ENCODE data around the gene GLYAT.

Gene GLYAT

GRCh38 chr11:58744988-58745704, 13.4 kb upstream of the GLYAT start:
- no peak overlapping the region for H3K4me3 ChIP-seq (ENCODE audit: control insufficient read depth, low read depth, low read length)
- DNase-seq (ENCODE audit: low read depth), result no peak
- TF ChIP-seq, protein P1, sequence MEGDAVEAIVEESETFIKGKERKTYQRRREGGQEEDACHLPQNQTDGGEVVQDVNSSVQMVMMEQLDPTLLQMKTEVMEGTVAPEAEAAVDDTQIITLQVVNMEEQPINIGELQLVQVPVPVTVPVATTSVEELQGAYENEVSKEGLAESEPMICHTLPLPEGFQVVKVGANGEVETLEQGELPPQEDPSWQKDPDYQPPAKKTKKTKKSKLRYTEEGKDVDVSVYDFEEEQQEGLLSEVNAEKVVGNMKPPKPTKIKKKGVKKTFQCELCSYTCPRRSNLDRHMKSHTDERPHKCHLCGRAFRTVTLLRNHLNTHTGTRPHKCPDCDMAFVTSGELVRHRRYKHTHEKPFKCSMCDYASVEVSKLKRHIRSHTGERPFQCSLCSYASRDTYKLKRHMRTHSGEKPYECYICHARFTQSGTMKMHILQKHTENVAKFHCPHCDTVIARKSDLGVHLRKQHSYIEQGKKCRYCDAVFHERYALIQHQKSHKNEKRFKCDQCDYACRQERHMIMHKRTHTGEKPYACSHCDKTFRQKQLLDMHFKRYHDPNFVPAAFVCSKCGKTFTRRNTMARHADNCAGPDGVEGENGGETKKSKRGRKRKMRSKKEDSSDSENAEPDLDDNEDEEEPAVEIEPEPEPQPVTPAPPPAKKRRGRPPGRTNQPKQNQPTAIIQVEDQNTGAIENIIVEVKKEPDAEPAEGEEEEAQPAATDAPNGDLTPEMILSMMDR (IDR thresholded peaks at IDR 0.05; ENCODE audit: control insufficient read depth, insufficient read depth, low read depth, low read length, missing control alignments), result no peak

DNA sequence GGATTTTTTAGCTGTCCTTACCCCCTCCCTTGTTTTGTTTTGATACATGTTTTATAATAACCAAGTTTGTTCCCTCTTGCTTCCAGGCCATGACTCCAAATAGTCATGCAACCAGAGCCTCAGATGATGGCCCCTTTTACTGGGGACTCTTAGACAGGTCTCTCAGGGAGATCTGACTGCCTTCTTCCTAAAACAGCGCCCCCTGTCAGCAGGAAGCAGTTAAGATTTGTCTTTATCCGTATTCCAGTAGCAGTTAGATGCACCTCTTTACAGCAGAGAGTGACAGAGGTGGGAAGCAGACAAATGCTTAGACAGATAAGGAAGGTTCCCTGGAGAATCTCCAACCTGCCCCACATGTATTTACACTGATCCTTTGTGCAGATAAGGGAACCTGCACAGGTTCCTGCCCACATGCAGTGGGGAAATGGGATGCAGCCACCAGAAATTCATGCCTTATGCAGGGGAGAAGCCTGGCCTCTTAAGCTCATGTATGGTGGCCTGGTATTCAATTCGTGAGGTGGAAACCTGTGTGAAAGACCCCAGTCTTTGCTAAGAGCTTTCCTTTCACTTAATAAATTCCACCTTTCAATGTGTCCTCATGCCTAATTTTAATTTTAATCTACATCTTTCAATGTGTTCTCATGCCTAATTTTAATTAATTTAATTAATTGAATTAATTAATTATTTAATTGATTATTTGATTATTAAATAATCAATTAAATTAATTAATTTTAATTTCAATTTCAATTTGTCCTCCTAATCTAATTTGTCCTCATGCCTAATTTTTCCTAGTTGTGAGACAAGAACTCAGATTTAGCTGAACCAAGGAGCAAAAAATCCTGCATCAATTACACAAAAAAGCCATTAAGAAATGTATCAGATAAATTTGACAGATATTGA, 11.5 kb upstream of the GLYAT start:
- TF ChIP-seq, protein P1 (IDR thresholded peaks at IDR 0.05; ENCODE audit: control insufficient read depth, insufficient read depth, low read depth, low read length, missing control alignments), result peak; percentile 6
- H3K4me3 ChIP-seq (ENCODE audit: control insufficient read depth, low read depth, low read length), result no peak overlapping the region
- no peak for DNase-seq (ENCODE audit: low read depth)

DNA sequence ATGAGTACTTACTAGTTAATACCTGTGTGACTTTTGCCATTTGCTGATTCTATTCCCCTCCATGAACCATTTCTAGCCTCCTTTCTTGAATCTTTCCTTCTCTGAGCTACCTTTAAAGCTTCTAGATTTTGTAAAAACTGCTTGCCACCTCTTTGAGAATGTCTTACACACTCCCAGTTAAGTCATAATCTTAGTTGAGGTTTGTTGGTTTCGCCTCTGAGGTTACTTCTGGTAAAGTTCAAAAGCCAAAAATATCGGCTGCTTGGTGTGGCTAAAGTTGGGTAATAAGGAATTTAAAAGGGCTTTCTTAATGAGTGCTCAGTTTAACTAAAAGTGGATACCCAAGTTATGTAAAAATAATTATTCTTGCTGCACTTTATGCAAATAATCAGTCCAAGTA, 10.4 kb upstream of the GLYAT start:
- H3K4me3 ChIP-seq (ENCODE audit: control insufficient read depth, low read depth, low read length), result no peak overlapping the region
- no peak for DNase-seq (ENCODE audit: low read depth)
- TF ChIP-seq, protein P1 (IDR thresholded peaks at IDR 0.05; ENCODE audit: control insufficient read depth, insufficient read depth, low read depth, low read length, missing control alignments), result no peak

DNA sequence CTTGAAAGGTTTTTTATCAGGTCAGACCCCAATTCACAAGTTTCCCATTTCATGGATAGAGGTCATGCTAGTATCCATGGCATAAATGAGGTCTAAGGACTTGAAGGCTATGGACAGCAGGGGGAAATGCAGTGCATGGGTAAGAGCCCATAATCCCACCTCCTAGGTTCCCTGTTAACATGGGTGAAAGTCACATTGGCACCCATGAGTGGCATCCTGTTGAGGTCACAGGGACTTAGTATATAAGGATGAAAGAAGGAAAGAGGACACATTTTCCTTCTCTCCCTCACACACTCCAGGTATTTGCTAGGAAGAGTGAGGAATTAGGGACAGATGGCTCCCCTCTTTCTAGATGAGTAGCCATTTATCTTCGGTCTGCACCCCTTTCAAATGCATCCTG, 9.4 kb upstream of the GLYAT start:
- H3K4me3 ChIP-seq (ENCODE audit: control insufficient read depth, low read depth, low read length), result no peak overlapping the region
- TF ChIP-seq, protein P1 (IDR thresholded peaks at IDR 0.05; ENCODE audit: control insufficient read depth, insufficient read depth, low read depth, low read length, missing control alignments), result no peak
- DNase-seq (ENCODE audit: low read depth), result no peak

DNA sequence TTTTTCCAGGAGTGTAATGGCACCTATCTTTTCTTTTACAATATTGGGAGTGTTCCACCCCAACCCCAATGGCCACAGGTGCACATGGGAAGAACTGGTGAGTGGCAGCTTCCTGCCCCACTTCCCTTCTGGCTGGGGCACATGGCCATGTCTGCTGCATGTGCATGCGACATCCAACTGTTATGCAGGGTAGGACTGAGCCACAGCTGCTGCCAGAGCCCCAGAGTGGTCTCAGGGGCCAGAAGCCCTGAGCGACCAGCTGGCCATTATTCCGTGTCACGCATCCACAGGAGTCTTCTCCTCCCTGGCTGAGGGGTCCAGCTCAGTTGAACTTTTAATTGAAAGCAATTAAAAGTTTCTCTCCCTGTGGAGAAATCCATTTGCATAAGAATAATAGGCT, 8.7 kb upstream of the GLYAT start:
- no peak overlapping the region for H3K4me3 ChIP-seq (ENCODE audit: control insufficient read depth, low read depth, low read length)
- no peak for DNase-seq (ENCODE audit: low read depth)
- TF ChIP-seq, protein P1 (IDR thresholded peaks at IDR 0.05; ENCODE audit: control insufficient read depth, insufficient read depth, low read depth, low read length, missing control alignments), result no peak

DNA sequence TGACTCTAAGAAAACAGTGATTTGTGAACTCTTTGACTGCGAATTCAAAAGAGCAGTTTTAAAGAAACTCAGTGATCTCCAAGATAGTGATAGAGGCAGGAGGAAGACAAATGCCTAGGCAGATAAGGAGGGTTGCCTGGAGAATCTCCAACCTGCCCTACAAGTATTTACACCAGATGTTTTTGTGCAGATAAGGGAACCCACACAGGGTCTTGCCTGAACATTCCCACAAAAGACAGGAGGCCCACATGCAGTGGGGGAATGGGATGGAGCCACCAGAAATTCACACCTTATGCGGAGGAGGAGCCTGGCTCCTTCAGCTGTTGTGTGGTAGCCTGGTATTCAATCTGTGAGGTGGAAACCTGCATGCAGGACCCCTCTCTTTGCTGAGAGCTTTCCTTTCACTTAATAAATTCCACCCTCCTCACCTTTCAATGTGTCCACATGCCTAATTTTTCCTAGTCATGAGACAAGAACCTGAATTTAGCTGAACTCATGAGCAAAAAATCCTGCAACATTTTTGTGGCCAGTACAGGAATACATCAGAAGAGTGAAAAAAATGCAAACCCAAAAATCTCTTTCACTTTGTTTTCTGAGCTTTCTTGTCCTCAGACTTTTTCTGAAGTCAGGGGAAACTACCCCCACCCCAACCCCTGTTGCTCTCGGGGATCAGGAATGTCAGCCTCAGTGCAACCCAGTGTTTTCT, 8.1 kb upstream of the GLYAT start:
- TF ChIP-seq, protein P1 (IDR thresholded peaks at IDR 0.05; ENCODE audit: control insufficient read depth, insufficient read depth, low read depth, low read length, missing control alignments), result no peak
- peak; percentile 3 for DNase-seq (ENCODE audit: low read depth)
- no peak overlapping the region for H3K4me3 ChIP-seq (ENCODE audit: control insufficient read depth, low read depth, low read length)

Measured in AG09309 (cell line).